Suprapubic skin (tissue), 4 donors: ENCODE measurements around the gene ZBTB17.

Experiments
- CTCF ChIP-seq, 2 donors: fragments of 200-600 bp in 1 of 2; fragments of 450-650 bp in 1 of 2; sonication (generic) in 1 of 2; IDR thresholded peaks; one replicate each; pipeline ENCODE4 v1.5.1; 2016 to 2019; ENCODE audit warnings: antibody characterized with exemption in 2 of 2, mild to moderate bottlenecking in 1 of 2, moderate library complexity in 1 of 2
- POLR2A ChIP-seq, 2 donors: fragments of 450-650 bp; IDR thresholded peaks; one replicate each; pipeline ENCODE4 v1.6.1; 2017; ENCODE audit warnings: antibody characterized with exemption in 2 of 2, mild to moderate bottlenecking in 2 of 2, moderate library complexity in 2 of 2
- POLR2AphosphoS5 ChIP-seq, 3 donors: sonication (generic); formaldehyde crosslinking; IDR thresholded peaks; one replicate each; pipeline ENCODE4 v1.6.1; 2017; ENCODE audit warnings: antibody characterized with exemption in 3 of 3

- TF ChIP-seq CTCF (IDR thresholded peaks at IDR 0.05), result no peak
- no peak for TF ChIP-seq POLR2A (IDR thresholded peaks at IDR 0.05)
- TF ChIP-seq POLR2AphosphoS5 (IDR thresholded peaks at IDR 0.05), result no peak
Observed at GRCh38 chr1:16018749-16019643, 43.1 kb upstream of the ZBTB17 start.
